Activated naive CD4-positive, alpha-beta T cell treated with anti-CD3 and anti-CD28 coated beads, Interleukin-2, amount 50 U/mL, for 16 hours (primary cell): ENCODE measurements around the gene ATP5ME.
A peak's percentile ranks its signal among the peaks of the same experiment; 100 is the strongest.
"Not testable (repeated sequence)": the region's sequence is repeated elsewhere in the genome, so short reads cannot be mapped to it uniquely, and the experiment has no call there.

Experiments used
- DNase-seq: peaks from one replicate; pipeline ENCODE4 v3.0.0-alpha.2; 2020

ATP5ME gene

GRCh38 chr4:704971-705277, 30.8 kb upstream of the ATP5ME start:
- no peak for DNase-seq

- DNase-seq: no peak
Measured at GRCh38 chr4:704198-704891, 30.3 kb upstream of the ATP5ME start.

GRCh38 chr4:703336-704197, 29.5 kb upstream of the ATP5ME start:
- DNase-seq: no peak

- no peak for DNase-seq
Measured at GRCh38 chr4:702618-703048, 28.6 kb upstream of the ATP5ME start.

GRCh38 chr4:700587-701264, 26.6 kb upstream of the ATP5ME start:
- no peak for DNase-seq

- no peak for DNase-seq
Measured at GRCh38 chr4:699816-700580, 25.9 kb upstream of the ATP5ME start.

- not testable (repeated sequence) for DNase-seq
Measured at GRCh38 chr4:694341-694940, 20.4 kb upstream of the ATP5ME start.

- DNase-seq: no peak
Measured at GRCh38 chr4:692771-693554, 18.9 kb upstream of the ATP5ME start.

- no peak for DNase-seq
Measured at GRCh38 chr4:689723-690122, 15.6 kb upstream of the ATP5ME start.

GRCh38 chr4:688854-689681, 15.0 kb upstream of the ATP5ME start, which contains the start of gene SLC49A3:
Gene SLC49A3 (minus strand): TSS chr4:689151. CDS start chr4:689127, 24 bp downstream.
- peak; percentile 8 for DNase-seq

- DNase-seq: no peak
Measured at GRCh38 chr4:687971-688853, 14.1 kb upstream of the ATP5ME start.

- no peak for DNase-seq
Measured at GRCh38 chr4:687048-687970, 13.2 kb upstream of the ATP5ME start.

GRCh38 chr4:686413-687040, 12.5 kb upstream of the ATP5ME start:
- peak; percentile 7 for DNase-seq

- peak; percentile 8 for DNase-seq
Measured at GRCh38 chr4:685679-686412, 11.8 kb upstream of the ATP5ME start.

- DNase-seq: peak; percentile 10
Measured at GRCh38 chr4:684623-685327, 10.7 kb upstream of the ATP5ME start.

GRCh38 chr4:683982-684622, 10.0 kb upstream of the ATP5ME start:
- peak; percentile 25 for DNase-seq
